Neuronal stem cell (in vitro differentiated cells): ENCODE data around the gene HOXD10.

Source experiments
- DNase-seq: peaks from one replicate; pipeline ENCODE4 v3.0.0-alpha.2; 2013; ENCODE audit warnings: low spot score
- H2AFZ ChIP-seq: one replicate; pipeline ENCODE4 v1.6.1; 2013; ENCODE audit warnings: mild to moderate bottlenecking, low read length, inconsistent platforms
- H2AK5ac ChIP-seq: 2 replicates; pipeline ENCODE4 v1.6.1; 2013; ENCODE audit warnings: low read depth, mild to moderate bottlenecking, inconsistent platforms, low read length, moderate library complexity, mixed read lengths
- H2BK120ac ChIP-seq: 2 replicates; pipeline ENCODE4 v1.6.1; 2013; ENCODE audit warnings: low read depth, mild to moderate bottlenecking, inconsistent platforms, low read length, moderate library complexity, mixed read lengths
- H2BK12ac ChIP-seq: one replicate; pipeline ENCODE4 v1.6.1; 2013; ENCODE audit warnings: low read length, inconsistent platforms
- H2BK15ac ChIP-seq: 2 replicates; pipeline ENCODE4 v1.6.1; 2013; ENCODE audit warnings: mild to moderate bottlenecking, low read length, inconsistent platforms, mixed read lengths
- H2BK5ac ChIP-seq: one replicate; pipeline ENCODE4 v1.6.1; 2013; ENCODE audit warnings: inconsistent platforms, mild to moderate bottlenecking, low read length, moderate library complexity
- H3K14ac ChIP-seq: one replicate; pipeline ENCODE4 v1.6.1; 2013; ENCODE audit warnings: low read length, inconsistent platforms
- H3K18ac ChIP-seq: 2 replicates; pipeline ENCODE4 v1.6.1; 2013; ENCODE audit warnings: low read length, inconsistent platforms
- H3K23ac ChIP-seq: 2 replicates; pipeline ENCODE4 v1.6.1; 2013; ENCODE audit warnings: low read depth, mild to moderate bottlenecking, mixed read lengths, low read length, inconsistent platforms; ENCODE audit not compliant: poor library complexity
- H3K27ac ChIP-seq: replicated peaks from 3 replicates; pipeline ENCODE4 v1.5.1; 2013; ENCODE audit warnings: low read length, inconsistent platforms
- H3K27me3 ChIP-seq, 3 experiments: 2 replicates each; pipeline ENCODE4 v1.6.1; 2013; ENCODE audit warnings: low read length in 3 of 3, mild to moderate bottlenecking in 2 of 3, inconsistent platforms in 1 of 3, low read depth in 1 of 3, mixed read lengths in 1 of 3, moderate library complexity in 1 of 3; ENCODE audit not compliant: control insufficient read depth in 3 of 3, insufficient read depth in 3 of 3
- H3K36me3 ChIP-seq, 2 donors: replicated peaks in 1 of 2; 2 replicates each; pipeline ENCODE4 v1.6.1; 2013; ENCODE audit warnings: low read length in 2 of 2; ENCODE audit not compliant: control insufficient read depth in 2 of 2, insufficient read depth in 2 of 2
- H3K4ac ChIP-seq: 2 replicates; pipeline ENCODE4 v1.6.1; 2013; ENCODE audit warnings: inconsistent platforms, mild to moderate bottlenecking, low read length, moderate library complexity
- H3K4me1 ChIP-seq, 2 donors: 1 replicate in 1 of 2; 2 replicates in 1 of 2; pipeline ENCODE4 v1.6.1; 2013; ENCODE audit warnings: low read length in 2 of 2, low read depth in 1 of 2; ENCODE audit not compliant: control insufficient read depth in 2 of 2, insufficient read depth in 1 of 2
- H3K4me2 ChIP-seq: one replicate; pipeline ENCODE4 v1.6.1; 2013; ENCODE audit warnings: mild to moderate bottlenecking, low read length, inconsistent platforms; ENCODE audit not compliant: insufficient read depth, poor library complexity, severe bottlenecking
- H3K4me3 ChIP-seq, 2 donors: 2 replicates each; pipeline ENCODE4 v1.5.1; 2013; ENCODE audit warnings: low read length in 2 of 2, mild to moderate bottlenecking in 2 of 2, inconsistent platforms in 1 of 2, moderate library complexity in 1 of 2
- H3K79me1 ChIP-seq: one replicate; pipeline ENCODE4 v1.6.1; 2013; ENCODE audit warnings: low read depth, mild to moderate bottlenecking, inconsistent platforms, low read length, moderate library complexity
- H3K9ac ChIP-seq: one replicate; pipeline ENCODE4 v1.6.1; 2013; ENCODE audit warnings: mild to moderate bottlenecking, low read depth, low read length, inconsistent platforms; ENCODE audit not compliant: poor library complexity
- H3K9me3 ChIP-seq, 2 donors: replicated peaks in 1 of 2; 2 replicates each; pipeline versions ENCODE3 to v1.6.1; 2013; ENCODE audit warnings: low read length in 2 of 2, mild to moderate bottlenecking in 2 of 2, inconsistent platforms in 1 of 2, low read depth in 1 of 2, mixed read lengths in 1 of 2, moderate library complexity in 1 of 2; ENCODE audit not compliant: control insufficient read depth in 2 of 2, insufficient read depth in 1 of 2
- H4K8ac ChIP-seq: one replicate; pipeline ENCODE4 v1.6.1; 2013; ENCODE audit warnings: low read depth, mild to moderate bottlenecking, inconsistent platforms, low read length, moderate library complexity
- H4K91ac ChIP-seq: one replicate; pipeline ENCODE4 v1.6.1; 2013; ENCODE audit warnings: low read length, low read depth, mild to moderate bottlenecking, inconsistent platforms; ENCODE audit not compliant: poor library complexity
- WGBS, 2 donors: extraction: QIAGEN DNeasy Blood & Tissue Kit; methylation state at CpG; one replicate each; pipeline ENCODE4 v1.1.7; 2013; ENCODE audit warnings: missing lambda C conversion rate in 2 of 2, mixed read lengths in 1 of 2; ENCODE audit not compliant: insufficient read length in 2 of 2, insufficient replicate concordance in 1 of 2; ENCODE audit errors: extremely low coverage in 2 of 2; 5-methylcytosine and 5-hydroxymethylcytosine counted together

Gene HOXD10

DNA sequence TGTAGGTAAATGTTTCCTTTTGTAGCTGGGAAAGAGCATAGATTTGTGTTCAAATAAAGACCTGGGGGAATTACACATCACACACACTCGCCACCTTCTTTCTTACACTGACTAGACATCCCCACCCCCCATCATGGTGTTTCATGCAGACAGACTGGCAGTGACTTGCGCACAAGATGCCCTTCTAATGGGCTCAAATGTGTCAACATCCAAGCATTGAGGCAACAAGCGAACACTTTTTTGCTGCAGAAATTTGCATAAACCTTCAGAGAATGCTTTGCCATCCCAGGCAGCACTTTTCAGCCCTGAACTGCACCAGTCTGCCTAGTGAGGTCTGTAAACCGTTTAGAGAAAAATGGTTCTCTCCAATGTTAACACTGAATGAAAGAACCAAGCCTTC, 17.5 kb downstream of the HOXD10 start:
- H3K9me3 ChIP-seq, result peaks cover 2 to 16% of the 10 kb centered on the region in 2 donors
- peaks cover 44 to 98% (median 96%) of the 10 kb centered on the region in 3 experiments for H3K27me3 ChIP-seq
- no peak overlapping the region for H3K14ac ChIP-seq
- no peaks in the 10 kb centered on the region for H3K79me1 ChIP-seq
- H2BK12ac ChIP-seq, result no peak overlapping the region
- H4K91ac ChIP-seq, result no peak overlapping the region
- WGBS, 2 donors, result no CpG with 5 or more reads among the region's 4 CpGs
- no peak overlapping the region for H4K8ac ChIP-seq
- no peak overlapping the region for H3K4me3 ChIP-seq
- no peak overlapping the region for H3K27ac ChIP-seq
- H2BK15ac ChIP-seq, result no peak overlapping the region
- H3K4ac ChIP-seq, result no peak overlapping the region
- H3K36me3 ChIP-seq, result no peaks in the 10 kb centered on the region
- no peak overlapping the region for H3K23ac ChIP-seq
- no peak overlapping the region for H2BK120ac ChIP-seq
- H3K9ac ChIP-seq, result no peak overlapping the region
- H2BK5ac ChIP-seq, result no peak overlapping the region
- DNase-seq, result no peak
- H2AFZ ChIP-seq, result no peak overlapping the region
- H3K18ac ChIP-seq, result no peak overlapping the region
- no peak overlapping the region for H3K4me2 ChIP-seq
- no peaks in the 10 kb centered on the region for H3K4me1 ChIP-seq
- H2AK5ac ChIP-seq, result no peak overlapping the region

DNA sequence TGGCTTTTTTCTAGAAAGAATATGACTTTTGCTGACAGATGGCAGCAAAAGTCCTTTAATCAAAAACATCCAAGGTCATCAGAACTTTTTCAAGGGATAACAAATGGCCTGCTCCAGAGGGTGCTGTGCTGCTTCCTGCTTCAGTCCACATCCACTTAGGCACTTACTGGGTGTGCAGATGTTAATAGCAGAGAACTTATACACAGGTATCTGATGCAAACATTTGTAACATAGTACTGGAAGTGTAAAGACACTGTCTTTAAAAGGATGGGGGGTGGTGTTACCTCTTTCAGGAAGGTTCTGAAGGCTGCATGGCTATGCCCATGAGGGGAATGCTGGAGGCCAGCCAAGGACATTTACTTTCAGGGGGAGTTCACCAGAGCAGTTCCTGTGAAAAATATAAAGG, 18.5 kb downstream of the HOXD10 start:
- Histone ChIP-seq H3K4me2 (no peak overlapping the region), H3K4ac (no peak overlapping the region), H3K4me3 (no peak overlapping the region), H2BK12ac (no peak overlapping the region), H2BK15ac (no peak overlapping the region), H2AK5ac (no peak overlapping the region), H3K4me1 (no peaks in the 10 kb centered on the region), H3K14ac (no peak overlapping the region), H3K9me3 (peaks cover 5 to 17% of the 10 kb centered on the region in 2 donors), H3K27ac (no peak overlapping the region), H2AFZ (no peak overlapping the region), H2BK5ac (no peak overlapping the region), H3K79me1 (no peaks in the 10 kb centered on the region), H2BK120ac (no peak overlapping the region), H4K8ac (no peak overlapping the region), H3K36me3 (no peaks in the 10 kb centered on the region), H3K9ac (no peak overlapping the region), H3K18ac (no peak overlapping the region), H3K23ac (no peak overlapping the region), H4K91ac (no peak overlapping the region), H3K27me3 (peaks cover 43 to 100% (median 96%) of the 10 kb centered on the region in 3 experiments)
- DNase-seq, result no peak

DNA sequence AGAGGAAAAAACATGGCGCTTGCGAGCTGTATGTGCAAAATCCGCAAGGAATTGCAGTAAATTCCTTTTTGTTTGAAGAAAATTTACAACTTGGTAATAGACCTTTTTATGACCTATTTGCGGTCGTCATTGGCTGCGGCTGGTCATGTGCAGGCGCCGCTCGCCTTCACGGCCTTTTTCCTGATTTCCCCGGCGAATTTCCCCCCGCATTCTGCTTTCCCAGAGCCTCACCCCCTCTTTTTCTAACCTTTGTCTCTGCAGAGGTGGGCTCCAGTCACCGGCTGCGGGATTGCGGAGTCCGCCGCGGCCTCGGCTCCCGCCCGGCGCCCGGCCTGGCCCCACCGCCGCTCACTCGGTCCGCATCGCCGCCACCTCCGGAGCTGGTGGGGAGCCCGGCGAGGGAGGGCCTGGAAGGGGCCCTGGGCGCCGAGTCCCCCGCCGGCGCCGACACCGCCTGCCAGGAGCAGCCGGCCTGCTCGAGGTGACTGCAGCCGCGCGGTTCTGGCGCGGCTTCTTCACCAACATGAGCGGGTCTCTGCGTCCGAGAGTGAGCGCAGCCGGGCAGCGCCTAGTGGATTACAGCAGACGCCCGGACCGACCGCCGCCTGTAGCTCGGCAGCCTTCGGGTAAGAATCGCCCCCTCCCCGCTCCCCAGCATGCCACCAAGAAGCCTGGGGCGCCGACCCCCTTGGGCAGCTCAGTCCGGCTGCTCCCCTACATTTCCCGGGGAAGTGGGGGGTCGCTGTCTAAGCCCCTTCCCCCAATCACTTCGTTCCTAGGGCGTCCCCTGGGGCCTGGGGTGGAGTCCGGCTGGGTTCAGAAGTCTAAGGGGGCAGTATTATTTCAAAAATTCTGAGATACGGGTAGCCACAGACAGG, 20.0 kb downstream of the HOXD10 start:
- Histone ChIP-seq H3K18ac (no peak overlapping the region), H3K27me3 (peaks cover 38 to 97% (median 94%) of the 10 kb centered on the region in 3 experiments), H3K36me3 (no peaks in the 10 kb centered on the region), H3K4ac (no peak overlapping the region), H2BK15ac (no peak overlapping the region), H3K4me2 (peak overlapping the region; percentile 59), H3K4me1 (peaks cover 0 to 2% of the 10 kb centered on the region in 2 donors), H3K79me1 (no peaks in the 10 kb centered on the region), H2AFZ (peak overlapping the region; percentile 86), H3K4me3 (peak overlapping the region in 1 of 2 donors; percentile 6), H4K91ac (no peak overlapping the region), H2BK5ac (no peak overlapping the region), H3K9ac (no peak overlapping the region), H4K8ac (no peak overlapping the region), H3K9me3 (peaks cover 9 to 17% of the 10 kb centered on the region in 2 donors), H2BK12ac (no peak overlapping the region), H2BK120ac (no peak overlapping the region), H3K27ac (no peak overlapping the region), H2AK5ac (no peak overlapping the region), H3K14ac (no peak overlapping the region), H3K23ac (peak overlapping the region; percentile 28)
- DNase-seq, result no peak
- WGBS, 2 donors, result no CpG with 5 or more reads among the region's 71 CpGs

DNA sequence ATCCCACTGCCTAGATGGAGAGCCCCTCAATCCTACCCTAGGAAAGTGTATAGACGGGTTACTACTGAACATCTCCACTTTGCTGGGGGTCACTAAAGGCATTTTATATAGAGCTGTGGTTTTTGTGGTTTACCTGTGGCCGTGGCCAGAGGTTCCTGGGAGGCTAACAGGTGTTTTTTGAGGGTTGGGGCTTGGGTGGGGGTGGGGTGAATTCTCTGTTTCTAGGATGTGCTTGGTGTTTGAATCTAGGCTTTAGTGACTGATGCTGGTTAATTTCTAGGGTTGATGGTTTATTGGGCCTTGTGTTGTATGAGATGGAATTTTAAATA, 20.6 kb downstream of the HOXD10 start:
- Histone ChIP-seq H3K27me3 (peaks cover 38 to 97% (median 95%) of the 10 kb centered on the region in 3 experiments), H2BK15ac (no peak overlapping the region), H3K23ac (no peak overlapping the region), H3K36me3 (no peaks in the 10 kb centered on the region), H3K4me3 (no peak overlapping the region), H4K91ac (no peak overlapping the region), H2BK5ac (no peak overlapping the region), H3K4me2 (no peak overlapping the region), H3K14ac (no peak overlapping the region), H2AK5ac (no peak overlapping the region), H3K9me3 (peaks cover 9 to 17% of the 10 kb centered on the region in 2 donors), H3K4ac (no peak overlapping the region), H2AFZ (no peak overlapping the region), H3K79me1 (no peaks in the 10 kb centered on the region), H2BK120ac (no peak overlapping the region), H2BK12ac (no peak overlapping the region), H3K18ac (no peak overlapping the region), H3K27ac (no peak overlapping the region), H3K9ac (no peak overlapping the region), H4K8ac (no peak overlapping the region), H3K4me1 (peaks cover 0 to 2% of the 10 kb centered on the region in 2 donors)
- WGBS, 2 donors, result no CpG with 5 or more reads among the region's 2 CpGs
- no peak for DNase-seq
